Lower leg skin (tissue), 3 donors: Measurements from ENCODE around the gene SETD3.

ENCODE experiments used
- POLR2A ChIP-seq, 2 donors: fragments of 450-650 bp; IDR thresholded peaks; one replicate each; pipeline ENCODE4 v1.6.1; 2016 to 2017; ENCODE audit warnings: antibody characterized with exemption in 2 of 2, mild to moderate bottlenecking in 1 of 2, moderate library complexity in 1 of 2
- TF ChIP-seq, protein P1 (sequence below), 3 donors: fragments of 450-650 bp; IDR thresholded peaks; one replicate each; pipeline ENCODE4 v1.5.1; 2016; ENCODE audit warnings: antibody characterized with exemption in 3 of 3, mild to moderate bottlenecking in 3 of 3, moderate library complexity in 2 of 3

DNA sequence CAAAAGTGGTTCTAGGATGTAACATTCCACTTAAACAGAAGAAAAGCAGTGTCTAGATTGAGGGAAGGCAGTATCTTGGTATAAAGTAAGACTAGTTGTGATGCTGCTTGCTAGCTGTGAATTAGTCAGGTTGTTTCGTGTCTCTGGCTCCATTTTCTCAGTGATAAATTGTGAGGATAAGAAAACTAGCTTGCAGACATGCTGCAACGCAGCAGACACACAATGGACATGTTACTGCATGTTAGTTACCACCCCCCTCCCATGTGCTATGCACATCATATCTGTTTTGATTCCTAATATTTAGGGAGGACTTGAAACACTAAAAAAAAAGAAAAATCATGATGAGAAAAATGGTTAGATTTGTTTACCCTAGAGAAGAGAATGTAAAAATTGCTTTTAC lies 3.4 kb upstream of the SETD3 start:
- TF ChIP-seq, protein P1, sequence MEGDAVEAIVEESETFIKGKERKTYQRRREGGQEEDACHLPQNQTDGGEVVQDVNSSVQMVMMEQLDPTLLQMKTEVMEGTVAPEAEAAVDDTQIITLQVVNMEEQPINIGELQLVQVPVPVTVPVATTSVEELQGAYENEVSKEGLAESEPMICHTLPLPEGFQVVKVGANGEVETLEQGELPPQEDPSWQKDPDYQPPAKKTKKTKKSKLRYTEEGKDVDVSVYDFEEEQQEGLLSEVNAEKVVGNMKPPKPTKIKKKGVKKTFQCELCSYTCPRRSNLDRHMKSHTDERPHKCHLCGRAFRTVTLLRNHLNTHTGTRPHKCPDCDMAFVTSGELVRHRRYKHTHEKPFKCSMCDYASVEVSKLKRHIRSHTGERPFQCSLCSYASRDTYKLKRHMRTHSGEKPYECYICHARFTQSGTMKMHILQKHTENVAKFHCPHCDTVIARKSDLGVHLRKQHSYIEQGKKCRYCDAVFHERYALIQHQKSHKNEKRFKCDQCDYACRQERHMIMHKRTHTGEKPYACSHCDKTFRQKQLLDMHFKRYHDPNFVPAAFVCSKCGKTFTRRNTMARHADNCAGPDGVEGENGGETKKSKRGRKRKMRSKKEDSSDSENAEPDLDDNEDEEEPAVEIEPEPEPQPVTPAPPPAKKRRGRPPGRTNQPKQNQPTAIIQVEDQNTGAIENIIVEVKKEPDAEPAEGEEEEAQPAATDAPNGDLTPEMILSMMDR (IDR thresholded peaks at IDR 0.05): no peak
- no peak for TF ChIP-seq POLR2A (IDR thresholded peaks at IDR 0.05)
